HPDE6-E6E7 (cell line): ENCODE data around the gene LRRD1.
"Not testable (repeated sequence)": the region's sequence is repeated elsewhere in the genome, so short reads cannot be mapped to it uniquely, and the experiment has no call there.

Experiments
- DNase-seq: peaks from one replicate; pipeline ENCODE4 v3.0.0; 2011; ENCODE audit warnings: missing footprints; ENCODE audit errors: extremely low spot score

The LRRD1 gene

DNA sequence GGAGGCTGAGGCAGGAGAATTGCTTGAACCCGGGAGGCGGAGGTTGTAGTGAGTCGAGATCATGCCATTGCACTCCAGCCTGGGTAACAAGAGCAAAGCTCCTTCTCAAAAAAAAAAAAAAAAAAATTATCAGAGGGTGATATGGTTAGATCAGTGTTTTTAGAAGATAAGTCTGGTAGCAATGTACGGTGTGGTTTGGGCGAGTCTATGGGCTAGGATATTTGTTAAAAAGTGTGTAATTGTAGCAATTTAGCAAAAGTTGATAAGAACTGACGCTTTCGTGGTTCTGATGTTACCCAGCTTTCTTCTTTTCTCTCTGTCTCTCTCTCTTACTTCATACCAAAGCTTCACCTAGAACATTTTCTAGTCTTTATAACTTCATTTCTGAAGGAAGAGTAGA, 37.8 kb downstream of the LRRD1 start:
- DNase-seq = no peak

GRCh38 chr7:92137557-92137956, 41.4 kb downstream of the LRRD1 start:
- no peak for DNase-seq

- peak; percentile 13 for DNase-seq
Observed at GRCh38 chr7:92135052-92135889, 43.7 kb downstream of the LRRD1 start.

DNA sequence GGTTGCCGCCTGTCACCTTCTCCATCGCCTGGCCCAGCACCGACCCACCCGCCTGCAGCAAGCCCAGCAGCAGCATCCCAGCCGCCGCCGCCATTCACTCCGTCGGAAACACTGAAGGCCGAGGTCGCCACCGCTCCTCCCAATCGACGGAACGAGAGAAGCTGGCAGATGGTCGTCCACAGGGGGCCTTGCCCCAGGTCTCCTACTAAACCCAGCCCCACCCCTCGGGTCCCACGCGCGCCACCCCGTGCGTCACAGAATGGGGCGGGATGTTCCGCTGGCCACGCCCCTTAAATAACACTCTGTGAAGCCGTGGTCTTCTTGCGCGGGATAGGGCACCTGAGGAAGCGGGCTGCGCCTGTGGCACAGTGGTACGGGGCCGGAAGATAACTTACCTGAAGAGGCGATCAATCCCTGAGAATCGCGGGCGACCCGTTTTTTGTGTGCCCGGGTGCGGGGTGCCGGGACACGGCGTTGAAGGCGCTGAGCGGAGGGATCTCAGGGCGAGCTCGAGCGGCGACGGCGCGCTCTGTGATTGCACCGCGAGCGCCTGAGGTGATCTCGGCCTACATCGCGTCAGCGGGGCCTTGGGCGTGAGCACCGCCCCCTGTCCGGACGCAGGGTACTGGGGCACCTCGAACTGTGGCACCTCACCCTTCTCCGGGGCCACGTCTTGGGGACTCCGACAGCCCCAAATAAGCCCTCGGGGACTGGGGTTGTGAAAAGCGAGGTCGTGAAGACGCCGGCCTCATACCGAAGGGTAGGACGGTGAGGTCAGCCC, 44.5 kb downstream of the LRRD1 start, which contains the start of gene CYP51A1:
Gene CYP51A1, minus strand, starts transcription at position 207 of the 781 bp plus-strand sequence. Its CDS starts 113 bp downstream, at position 94.
- peak; percentile 91 for DNase-seq

GRCh38 chr7:92133737-92134270, 45.1 kb downstream of the LRRD1 start:
- DNase-seq = peak; percentile 14

- peak; percentile 8 for DNase-seq
Observed at GRCh38 chr7:92133133-92133736, 45.7 kb downstream of the LRRD1 start.

DNA sequence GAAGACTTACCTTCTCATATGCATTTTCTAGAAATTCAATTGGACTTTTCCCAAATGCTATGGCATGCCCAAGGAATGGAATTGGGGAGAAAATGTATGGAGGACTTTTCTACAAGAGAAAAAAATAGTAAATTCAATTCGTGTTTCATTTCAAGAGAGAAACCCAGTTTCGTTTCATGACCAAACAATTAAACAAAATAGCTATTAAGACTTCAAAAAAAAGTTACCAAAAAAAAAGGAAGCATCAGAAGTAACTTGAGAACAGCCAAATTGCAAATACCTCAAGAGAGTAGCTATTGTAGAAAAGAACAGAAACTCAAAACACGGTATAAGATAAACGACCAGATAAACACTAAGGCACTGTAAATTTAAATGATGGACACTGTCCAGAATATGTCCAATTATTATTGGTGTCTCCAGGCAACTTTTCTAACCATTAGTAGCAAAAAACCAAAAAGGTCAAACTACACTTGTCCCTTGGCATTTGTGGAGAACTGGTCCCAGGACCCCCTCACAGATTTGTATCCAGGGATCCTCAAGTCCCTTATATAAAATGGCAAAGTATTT, 47.1 kb downstream of the LRRD1 start:
- DNase-seq = no peak

DNA sequence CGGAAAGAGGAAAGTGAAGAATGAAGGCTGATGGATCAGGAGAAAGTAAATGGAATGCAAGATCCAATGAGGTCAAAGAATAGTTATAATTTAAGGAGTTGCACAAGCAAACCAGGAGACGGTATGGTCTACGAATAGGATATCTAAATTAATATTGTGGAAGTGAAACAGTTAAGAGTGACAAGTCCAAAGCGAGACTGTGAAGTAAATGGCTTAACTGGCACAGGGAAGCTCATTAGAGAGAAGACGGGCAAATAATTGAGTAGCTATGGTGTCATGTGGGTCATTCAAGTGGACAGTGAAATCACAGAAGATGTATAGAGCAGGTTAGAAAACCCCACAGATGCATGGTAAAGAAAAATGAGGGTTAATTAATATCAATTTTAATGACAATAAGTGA, 47.8 kb downstream of the LRRD1 start:
- DNase-seq = no peak

DNA sequence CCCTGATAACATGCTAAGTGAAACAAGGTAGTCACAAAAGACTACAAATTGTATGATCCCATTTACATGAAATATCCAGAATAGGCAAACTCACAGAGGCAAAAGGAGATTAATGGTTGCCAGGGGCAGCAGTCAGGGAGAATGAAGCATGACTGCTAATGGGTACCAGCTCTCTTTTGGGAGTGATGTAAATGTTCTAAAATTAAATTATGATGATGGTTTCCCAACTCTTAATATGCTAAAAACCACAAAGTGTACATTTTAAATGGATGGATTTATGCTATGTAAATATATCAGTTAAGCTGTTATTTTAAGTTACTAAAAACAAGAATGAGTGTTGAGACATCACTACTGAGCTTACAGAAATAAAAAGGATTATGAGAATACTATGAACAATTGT, 57.3 kb downstream of the LRRD1 start:
- no peak for DNase-seq

- no peak for DNase-seq
Observed at GRCh38 chr7:92119213-92119759, 59.7 kb downstream of the LRRD1 start.

DNA sequence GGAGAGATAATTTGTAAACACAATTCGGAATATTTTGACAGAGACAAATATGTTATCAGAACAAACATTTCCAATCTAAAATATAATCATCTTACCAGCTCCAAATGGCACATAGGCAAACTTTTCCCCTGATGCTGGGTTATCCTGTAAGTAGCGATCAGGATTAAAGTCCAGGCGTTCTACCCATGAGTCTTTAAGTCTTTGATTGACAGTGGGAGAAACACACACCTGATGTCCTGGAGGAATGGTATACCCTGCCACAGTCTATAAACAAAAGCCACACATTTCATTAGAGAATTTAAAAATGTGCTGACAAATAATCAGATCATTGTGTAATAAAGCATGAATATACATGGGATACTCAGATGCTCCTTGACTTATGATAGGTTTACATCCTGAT, 62.0 kb downstream of the LRRD1 start:
- DNase-seq = no peak

- DNase-seq = no peak
Observed at GRCh38 chr7:92115821-92116220, 63.1 kb downstream of the LRRD1 start.

- no peak for DNase-seq
Observed at GRCh38 chr7:92110857-92111256, 68.1 kb downstream of the LRRD1 start.

- no peak for DNase-seq
Observed at GRCh38 chr7:92108821-92109220, 70.1 kb downstream of the LRRD1 start.

GRCh38 chr7:92102862-92103261, 76.1 kb downstream of the LRRD1 start:
- DNase-seq = not testable (repeated sequence)

DNA sequence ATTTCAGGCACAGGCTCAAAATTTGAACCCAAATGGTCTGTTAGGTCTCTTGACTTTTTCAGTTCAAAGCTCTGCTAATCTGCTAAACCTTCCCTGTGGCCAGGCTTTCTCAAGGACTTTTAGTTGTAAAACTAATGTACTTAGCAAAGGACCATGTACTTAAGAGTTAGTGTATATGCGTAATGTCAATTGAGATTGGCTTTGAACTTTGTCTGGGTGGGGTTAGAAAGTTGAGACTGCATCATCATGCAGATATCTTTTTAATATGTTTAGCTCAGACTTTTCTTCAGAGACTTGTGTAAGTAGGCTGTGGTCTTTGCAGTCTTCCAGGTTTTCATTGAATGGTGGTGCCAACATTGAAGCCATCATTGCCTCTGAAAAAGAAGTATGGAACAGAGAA, 78.4 kb downstream of the LRRD1 start:
- no peak for DNase-seq

- DNase-seq = no peak
Observed at GRCh38 chr7:92095380-92095779, 83.6 kb downstream of the LRRD1 start.
